NCI-H1092 (cell line): Measurements from ENCODE around the gene CHIC1.
A peak's percentile ranks its signal among the peaks of the same experiment; 100 is the strongest.
"Not testable (repeated sequence)": the region's sequence is repeated elsewhere in the genome, so short reads cannot be mapped to it uniquely, and the experiment has no call there.

Source experiments
- DNase-seq: peaks from one replicate; lab custom pipeline; 2025; lab: John Stamatoyannopoulos, UW

CHIC1 gene

GRCh38 chrX:73562984-73563737 is at the start of gene CHIC1:
Gene CHIC1 (plus strand): TSS chrX:73563197. CDS start chrX:73563285, 88 bp downstream.
- DNase-seq: peak; percentile 65

GRCh38 chrX:73522823-73523222 is 40.2 kb upstream of the CHIC1 start:
- DNase-seq: not testable (repeated sequence)

DNA sequence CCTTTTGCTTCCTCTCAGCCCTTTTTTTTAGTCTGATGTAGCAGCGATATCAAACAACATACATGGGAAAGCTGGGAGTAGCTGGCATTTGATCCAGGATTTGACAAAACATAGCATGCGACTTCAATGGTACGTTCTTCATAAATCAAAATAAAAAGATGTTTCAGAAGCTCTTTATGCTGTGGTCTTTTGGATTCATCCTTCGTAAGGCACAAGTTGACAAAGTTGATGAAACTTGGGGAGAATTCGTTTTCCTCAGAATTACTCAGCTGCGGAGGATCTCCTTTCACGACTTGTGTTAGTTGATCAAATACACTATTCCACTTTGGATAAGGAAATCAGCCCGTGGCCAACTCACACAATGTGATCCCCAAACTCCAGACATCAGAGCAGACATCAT is 38.1 kb upstream of the CHIC1 start:
- no peak for DNase-seq

DNA sequence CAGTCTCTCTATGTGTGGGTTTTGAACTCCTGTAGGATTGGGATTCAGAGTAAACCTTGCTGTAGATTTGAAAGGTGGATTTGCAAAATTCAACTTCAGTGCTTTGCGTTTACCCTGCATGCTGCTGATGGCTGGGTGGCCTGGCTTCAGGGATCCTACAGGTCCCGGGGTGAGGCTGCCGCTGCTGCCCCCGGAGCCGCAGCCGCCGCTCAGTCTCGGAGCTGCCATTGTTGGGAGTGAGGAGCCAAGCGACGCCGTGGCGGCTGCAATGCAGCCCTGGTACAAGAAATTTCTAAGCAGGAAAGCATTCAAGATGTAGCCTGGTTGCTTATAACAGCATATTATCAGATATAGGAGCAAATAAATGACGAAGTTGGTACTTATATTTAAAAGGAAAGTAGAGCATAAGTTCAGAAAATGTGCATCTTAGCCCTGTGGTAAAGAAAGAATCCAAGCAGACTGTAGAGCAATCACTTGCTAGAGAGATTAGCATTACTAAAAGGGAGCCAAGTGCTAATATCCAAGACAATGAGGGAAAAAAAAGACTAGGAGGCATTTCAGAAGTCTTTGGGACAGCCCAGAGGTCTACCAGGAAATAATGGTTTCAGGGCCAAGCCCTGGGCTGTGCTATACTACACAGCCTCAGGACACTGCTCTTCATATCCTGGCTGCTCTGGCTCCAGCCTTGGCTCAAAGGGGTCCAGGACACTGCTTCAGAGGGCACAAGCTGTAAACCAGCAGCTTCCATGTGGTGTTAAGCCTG is 36.9 kb upstream of the CHIC1 start:
- DNase-seq: no peak

GRCh38 chrX:73531655-73532054 is 31.3 kb upstream of the CHIC1 start:
- DNase-seq: not testable (repeated sequence)

GRCh38 chrX:73556159-73556558 is 6.8 kb upstream of the CHIC1 start:
- DNase-seq: no peak

DNA sequence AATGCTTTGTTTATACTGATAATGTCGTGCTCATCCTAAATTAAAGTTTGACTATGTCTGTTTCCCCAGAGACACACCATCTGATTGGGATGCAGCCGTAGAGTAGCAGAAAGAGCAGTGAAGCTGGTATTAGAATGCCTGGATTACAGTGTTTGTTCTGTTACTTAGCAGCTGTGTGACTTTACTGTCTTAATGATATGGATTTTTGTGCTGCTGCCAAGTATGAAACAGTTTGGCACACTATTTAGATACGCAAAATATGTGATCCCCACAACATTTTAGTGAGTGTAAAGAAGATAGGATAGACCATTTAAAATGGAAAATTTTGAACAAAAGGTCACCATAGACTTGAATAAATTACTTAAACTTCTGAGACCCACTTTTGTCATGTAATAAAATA is 1.2 kb upstream of the CHIC1 start:
- no peak for DNase-seq

DNA sequence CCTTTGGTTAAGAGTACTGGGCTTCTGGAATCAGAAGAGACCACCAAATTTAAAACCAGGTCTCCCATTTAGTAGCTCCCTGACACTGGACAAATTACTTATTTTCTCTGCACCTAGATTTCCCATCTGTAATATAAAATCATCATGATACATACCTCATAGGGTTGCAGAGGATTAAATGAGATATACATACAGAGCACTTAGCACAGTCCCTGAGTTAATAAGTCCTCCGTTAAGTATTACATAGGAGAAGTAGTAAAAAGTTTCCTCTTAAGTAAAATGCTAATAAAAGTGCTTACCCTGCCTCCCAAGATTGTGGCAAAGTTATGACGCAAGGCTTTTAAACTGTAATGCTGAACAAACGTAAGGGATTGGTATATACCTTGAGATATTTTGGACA is 539 bp upstream of the CHIC1 start:
- no peak for DNase-seq

DNA sequence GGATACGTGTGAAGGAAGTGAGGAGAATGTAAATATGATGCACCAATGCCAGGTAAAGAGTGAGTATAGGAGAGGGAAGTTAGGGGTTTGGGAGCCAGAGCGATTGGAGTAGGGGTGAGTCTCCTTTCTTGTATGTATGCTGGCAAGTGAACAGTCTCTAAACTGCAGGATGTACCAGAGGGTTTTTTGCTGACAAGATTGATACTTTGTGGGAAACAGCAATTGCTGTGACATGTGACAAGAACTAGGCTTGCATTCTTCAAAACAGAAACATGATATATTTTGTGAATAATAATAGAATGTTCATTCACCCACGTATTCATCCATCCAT is 706 bp downstream of the CHIC1 start:
- no peak for DNase-seq

DNA sequence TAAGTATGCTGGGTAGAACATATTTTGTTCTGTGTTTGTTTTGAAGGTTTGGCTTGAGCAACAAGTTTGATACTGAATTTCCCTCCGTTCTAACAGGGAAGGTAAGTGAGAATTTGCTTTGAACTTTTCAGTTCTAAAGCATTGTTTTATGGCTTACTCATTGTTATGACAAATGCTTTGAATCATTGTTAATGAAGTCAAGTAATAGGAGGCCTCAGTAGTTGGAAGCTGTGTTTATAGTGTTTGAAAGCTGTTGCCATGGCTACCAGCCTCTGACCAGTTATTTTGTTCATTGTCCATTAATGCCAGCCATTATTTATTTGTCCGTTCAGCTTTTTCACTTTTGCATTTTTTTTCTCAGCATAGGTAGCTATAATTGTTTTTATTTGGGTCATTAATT is 14.4 kb downstream of the CHIC1 start:
- no peak for DNase-seq

DNA sequence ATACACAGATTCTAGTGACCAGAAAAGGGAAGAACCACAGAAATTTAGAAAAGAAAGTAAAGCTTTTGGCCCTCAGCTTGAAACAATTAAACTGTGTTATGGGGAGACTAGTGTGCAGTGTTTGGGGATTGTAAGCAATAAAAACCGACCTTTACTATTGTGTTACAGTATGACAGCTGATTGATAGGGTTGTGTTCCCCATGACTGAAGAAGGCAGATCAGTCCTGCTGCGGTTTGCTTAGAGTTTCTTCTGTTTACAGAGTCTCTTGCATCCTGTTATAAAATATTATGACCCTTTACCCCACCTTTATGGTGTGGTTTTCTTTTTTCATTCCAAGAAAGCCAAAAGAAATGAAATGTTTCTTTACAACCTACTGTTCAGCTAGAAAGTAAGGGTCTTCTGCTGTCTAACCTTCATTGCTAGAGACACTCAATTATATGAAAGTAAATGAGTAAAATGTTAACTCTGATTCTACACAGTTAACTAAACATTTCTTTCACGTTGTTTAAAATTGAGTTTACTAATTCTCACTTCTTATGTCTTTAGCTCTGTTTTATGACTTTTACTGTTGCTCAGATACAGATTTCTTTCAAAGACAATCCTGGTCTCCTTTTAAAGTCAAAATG is 18.1 kb downstream of the CHIC1 start:
- DNase-seq: no peak

DNA sequence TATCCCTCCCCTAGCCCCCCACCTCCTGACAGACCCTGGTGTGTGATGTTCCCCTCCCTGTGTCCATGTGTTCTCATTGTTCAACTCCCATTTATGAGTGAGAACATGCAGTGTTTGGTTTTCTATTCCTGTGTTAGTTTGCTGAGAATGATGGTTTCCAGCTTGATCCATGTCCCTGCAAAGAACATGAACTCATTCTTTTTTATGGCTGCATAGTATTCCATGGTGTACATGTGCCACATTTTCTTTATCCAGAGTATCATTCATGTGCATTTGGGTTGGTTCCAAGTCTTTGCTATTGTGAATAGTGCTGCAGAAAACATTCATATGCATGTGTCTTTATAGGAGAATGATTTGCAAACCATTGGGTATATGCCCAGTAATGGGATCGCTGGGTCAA is 34.8 kb downstream of the CHIC1 start:
- not testable (repeated sequence) for DNase-seq

DNA sequence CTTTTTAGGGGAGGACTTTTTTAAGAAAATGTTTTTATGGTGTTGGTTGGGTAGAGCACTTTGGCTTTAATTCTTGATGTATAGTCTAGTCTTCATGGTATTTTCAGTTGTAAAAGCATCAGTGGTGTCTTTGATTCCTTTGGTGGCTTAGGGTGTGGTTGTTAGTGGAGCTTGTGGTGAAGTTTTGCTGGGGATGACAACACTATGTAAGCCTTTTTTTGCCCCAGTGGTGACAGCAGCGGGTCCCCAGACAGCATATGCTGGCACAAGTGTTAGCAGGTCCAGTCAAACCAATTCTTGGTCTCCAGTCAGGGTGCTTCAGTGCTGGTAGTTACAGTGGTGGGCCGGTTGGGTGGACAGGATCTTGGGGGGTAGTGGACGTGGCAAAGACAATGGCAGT is 52.0 kb downstream of the CHIC1 start:
- no peak for DNase-seq

DNA sequence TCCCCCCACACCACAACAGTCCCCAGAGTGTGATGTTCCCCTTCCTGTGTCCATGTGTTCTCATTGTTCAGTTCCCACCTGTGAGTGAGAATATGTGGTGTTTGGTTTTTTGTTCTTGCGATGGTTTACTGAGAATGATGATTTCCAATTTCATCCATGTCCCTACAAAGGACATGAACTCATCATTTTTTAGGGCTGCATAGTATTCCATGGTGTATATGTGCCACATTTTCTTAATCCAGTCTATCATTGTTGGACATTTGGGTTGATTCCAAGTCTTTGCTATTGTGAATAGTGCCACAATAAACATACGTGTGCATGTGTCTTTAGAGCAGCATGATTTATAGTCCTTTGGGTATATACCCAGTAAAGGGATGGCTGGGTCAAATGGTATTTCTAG is 78.7 kb downstream of the CHIC1 start:
- not testable (repeated sequence) for DNase-seq

GRCh38 chrX:73647212-73647611 is 84.2 kb downstream of the CHIC1 start:
- no peak for DNase-seq

DNA sequence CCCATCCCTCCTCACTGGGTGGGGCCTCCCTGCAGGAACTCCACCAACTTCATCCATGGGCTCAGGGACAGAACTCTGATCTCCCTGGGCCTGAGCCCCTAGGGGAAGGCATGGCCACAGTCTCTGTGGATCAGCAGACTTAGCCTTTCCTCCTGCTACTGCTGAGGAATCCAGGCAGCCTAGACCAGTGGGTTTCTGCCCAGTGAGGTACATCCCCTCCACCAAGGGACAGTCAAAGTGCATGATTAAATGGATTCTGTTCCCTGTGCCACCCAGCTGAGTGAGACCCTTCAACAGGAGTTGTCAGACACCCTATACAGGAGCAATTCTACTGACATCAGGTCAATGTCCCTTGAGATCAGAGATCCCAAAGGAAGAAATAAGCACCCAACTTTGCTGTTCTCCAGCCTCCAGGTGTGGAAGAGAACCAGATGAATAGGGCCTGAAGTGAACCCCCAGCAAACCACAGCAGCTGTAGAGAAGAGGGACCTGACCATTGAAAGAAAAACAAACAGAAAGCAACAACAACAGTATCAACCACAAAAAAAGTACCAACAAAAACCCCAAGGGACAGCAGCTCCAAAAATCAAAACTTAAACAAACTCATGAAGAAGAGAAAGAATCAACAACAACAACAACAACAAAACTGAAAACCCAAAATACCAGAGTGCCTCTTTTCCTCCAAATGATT is 84.8 kb downstream of the CHIC1 start:
- DNase-seq: no peak

DNA sequence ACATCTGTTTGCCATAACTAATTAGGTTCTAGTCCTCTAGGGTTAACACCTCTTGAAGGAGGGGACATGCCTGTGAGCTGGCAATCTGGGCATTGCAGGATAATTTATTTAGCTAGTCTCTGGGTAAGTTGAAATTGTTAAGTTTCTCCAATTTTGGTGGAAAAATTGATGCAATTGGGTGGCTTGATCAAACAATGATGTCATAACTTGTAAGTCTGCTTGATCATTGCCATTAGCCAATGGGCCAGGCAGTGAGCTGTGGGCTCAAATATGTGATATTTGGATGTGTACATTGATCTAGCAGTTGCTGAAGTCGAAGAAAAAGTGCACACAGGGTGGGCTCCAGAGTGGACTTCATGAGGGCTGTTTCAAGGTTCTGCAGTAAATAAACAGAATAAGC is 98.3 kb downstream of the CHIC1 start:
- not testable (repeated sequence) for DNase-seq

DNA sequence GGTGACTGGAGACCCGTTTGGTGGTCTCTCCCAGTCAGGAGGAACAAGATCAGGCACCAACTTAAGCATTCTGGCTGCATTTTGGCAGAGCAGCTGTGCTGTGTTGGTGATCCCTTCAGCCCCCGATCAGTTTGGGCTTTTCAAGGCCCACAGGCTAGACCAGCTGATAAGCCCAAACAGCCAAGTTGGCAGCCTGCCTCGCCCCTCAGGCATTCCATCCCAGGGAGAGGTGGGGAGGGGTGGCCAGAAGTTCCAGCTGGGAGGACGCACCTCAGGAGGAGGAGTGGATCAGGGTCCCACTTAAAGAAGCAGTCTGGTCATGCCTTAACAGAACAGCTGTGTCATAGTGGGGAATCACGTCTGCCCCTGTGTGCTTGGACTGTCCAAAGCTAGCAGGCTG is 105.8 kb downstream of the CHIC1 start:
- no peak for DNase-seq

DNA sequence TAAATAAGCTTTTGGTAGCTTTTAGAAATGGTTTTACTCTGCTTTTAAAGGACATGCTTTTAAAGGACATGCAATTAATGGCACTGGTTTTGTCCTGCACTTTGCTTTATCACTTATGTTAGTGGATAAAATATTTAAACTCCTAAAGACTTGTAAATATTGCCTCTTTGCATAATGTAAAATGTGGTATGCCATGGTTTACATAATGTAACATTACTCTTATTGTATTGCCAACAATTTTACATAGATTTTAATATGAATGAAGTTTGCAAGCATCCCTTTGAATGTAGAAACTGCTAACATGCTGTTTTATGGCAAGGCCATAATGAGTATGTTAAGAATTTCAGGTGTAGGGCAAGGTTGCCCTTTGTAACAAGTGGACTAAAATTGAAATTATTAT is 118.4 kb downstream of the CHIC1 start:
- DNase-seq: no peak

DNA sequence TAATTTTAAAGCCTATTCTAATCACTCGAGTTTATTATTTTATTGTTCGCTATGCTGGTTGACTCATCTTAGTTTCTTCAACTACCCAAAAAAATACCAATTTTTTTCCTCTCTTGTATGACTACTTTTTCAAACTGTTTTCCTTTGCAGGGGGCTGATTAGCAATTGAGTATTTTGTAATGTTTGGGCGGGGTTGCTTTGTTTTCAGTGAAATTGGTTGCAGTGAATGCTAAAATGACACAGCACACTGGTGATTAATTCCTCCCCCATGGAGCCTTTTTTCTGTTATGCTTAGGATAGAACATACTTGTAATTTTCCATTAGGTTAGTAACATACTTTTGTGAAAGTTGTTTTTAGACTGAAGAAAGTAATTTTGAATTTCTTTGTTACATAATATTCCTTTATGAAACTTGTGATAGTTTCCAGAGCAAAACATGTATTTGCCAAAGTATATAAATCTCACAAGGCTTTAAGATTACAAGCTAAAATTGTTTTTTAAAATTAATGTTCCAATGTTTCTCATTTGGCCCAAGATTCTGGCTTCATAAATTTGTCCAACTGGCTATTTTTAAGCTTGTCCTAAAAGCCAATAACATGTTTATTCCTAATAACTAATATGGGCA is 120.4 kb downstream of the CHIC1 start:
- no peak for DNase-seq

- DNase-seq: not testable (repeated sequence)
Measured at GRCh38 chrX:73707014-73707413, 144.0 kb downstream of the CHIC1 start.

DNA sequence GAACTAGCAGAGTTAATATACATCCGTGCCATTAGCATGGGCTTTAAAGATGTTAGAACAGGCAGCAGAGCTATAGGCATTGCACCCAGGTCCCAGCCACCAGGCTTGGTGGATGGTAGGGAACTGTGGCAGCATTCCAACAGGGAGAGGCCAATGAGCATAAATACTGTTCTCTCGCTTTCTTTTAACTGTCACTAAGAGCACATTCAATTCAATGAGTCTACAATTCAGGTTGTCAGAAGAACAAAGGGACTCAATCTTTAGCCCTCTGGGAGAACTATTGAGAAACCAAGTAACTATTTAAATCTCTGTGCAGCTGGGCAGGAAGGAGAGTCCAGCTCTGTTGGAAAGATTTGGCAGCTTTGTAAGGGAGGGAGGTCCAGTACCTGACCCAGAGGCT is 165.6 kb downstream of the CHIC1 start:
- DNase-seq: no peak
